Measurements from ENCODE around the gene DTX4. TPM values are rescaled to one million over a fixed set of nuclear protein-coding genes. Genes with fewer than 3 reads are reported as not detected.
A peak's percentile ranks its signal among the peaks of the same experiment; 100 is the strongest.

The DTX4 gene
- total RNA-seq, 1 experiment from 2014 or later = 18.8 TPM

DNA sequence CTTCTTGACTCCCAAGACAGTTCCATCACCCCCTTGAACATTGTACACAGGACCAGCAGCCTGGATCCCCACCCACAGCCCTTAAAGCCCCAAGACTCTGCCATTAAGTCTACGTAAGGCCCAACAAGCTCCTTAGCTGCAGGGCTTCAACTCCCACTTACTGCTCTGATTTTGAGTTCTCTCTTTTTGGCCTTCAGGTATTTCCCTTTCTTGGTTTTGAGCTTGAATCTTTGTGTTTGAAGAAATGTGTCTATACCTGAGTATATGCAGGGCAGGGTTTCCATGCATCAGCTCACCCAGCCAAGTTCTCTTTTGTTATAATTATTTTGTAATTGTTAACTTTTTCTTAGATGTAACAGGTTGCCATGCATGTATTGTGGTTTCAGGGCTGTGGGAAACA is 51.2 kb downstream of the DTX4 start:
- no peak overlapping the region for H3K4me3 ChIP-seq
- H3K9me3 ChIP-seq = no peaks in the 10 kb centered on the region
- H3K27me3 ChIP-seq = no peaks in the 10 kb centered on the region
- DNase-seq = no peak
- no peaks in the 10 kb centered on the region for H3K36me3 ChIP-seq

DNA sequence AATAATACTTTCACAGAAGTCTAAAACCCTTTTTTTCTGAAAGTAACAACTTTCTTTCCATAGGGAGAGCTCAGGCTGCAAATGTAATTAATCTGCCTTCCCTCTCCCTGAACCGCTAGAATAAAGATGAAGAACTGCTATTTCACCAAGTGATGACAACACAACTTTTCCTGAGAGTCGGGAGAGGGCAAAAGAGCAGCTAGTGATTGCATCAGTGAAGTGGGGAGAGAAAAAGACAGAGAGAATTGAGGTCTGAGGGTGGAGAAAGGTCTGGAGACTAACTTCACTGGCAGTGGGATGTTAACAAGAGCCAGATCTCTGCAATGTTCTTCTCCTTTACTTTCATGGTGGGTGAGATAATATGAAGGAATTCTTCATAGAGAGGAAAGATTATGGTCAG is 51.7 kb downstream of the DTX4 start:
- H3K4me3 ChIP-seq = no peak overlapping the region
- no peaks in the 10 kb centered on the region for H3K9me3 ChIP-seq
- no peak for DNase-seq
- no peaks in the 10 kb centered on the region for H3K27me3 ChIP-seq
- H3K36me3 ChIP-seq = no peaks in the 10 kb centered on the region

DNA sequence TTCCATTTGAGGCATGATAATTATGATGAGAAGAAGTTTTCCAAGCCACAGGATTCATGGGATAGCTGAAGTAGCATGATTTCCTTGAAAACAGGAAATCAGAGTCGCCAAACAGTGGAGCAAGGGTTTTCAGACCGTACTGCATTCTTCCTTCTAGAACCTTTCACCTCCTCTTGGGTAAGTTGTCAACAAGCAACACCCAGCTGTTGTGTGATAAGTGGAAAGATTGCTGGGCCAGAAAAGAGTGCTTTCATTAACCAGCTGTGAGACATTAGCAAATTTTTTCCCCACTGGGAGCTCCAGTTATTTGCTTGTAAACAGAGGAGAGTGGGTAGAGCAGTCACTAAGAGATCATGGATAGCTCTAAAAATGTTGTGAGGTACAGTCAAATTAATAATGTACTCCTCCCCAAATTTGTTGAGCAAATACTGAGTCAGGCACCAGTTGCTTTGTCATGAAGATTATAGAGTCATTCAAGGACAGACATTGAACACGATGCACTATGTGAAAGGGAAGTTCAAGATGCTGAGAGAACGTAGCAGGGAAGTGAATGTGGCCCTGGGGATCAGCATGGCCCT is 52.5 kb downstream of the DTX4 start:
- Histone ChIP-seq H3K4me3 (no peak overlapping the region), H3K9me3 (no peaks in the 10 kb centered on the region), H3K36me3 (no peaks in the 10 kb centered on the region), H3K27me3 (no peaks in the 10 kb centered on the region)
- DNase-seq = peak; percentile 25

DNA sequence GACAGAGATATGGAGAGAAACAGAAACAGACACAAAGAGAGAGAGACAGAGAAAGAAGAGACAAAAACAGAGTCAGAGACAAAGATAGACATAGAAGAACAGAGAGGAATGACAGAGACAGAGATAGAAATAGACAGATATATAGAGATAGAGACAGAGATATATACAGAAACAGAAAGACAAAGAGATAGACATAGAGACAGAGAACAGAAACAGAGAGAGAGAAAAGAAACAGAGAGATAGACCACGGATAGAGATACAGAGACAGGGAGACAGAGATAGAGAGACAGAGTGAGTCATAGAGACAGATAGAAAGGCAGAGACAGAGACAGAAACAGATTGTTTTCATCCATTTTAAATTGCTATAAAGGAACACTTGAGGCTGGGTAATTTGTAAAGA is 53.1 kb downstream of the DTX4 start:
- Histone ChIP-seq H3K9me3 (no peaks in the 10 kb centered on the region), H3K36me3 (no peaks in the 10 kb centered on the region), H3K4me3 (no peak overlapping the region), H3K27me3 (no peaks in the 10 kb centered on the region)
- no peak for DNase-seq

DNA sequence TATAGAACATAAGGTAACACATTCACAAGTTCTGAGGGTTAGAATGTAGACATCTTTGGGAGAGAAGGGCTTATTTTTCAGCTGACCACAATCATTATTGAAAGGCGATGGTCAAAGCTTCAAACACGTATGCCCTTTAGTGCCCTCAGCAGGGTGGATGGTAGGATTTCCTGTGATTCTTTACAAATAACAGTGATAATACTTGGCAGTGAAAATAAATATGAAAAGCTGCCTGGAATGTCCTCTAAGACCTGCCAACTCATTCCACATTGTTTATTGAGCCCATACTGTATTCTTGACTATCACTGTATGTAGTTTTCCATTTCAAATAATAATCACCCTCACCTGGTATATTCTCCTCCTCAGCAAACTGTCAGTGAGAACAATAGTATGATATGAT is 54.5 kb downstream of the DTX4 start:
- Histone ChIP-seq H3K36me3 (no peaks in the 10 kb centered on the region), H3K9me3 (peaks cover 9% of the 10 kb centered on the region), H3K4me3 (no peak overlapping the region), H3K27me3 (no peaks in the 10 kb centered on the region)
- peak; percentile 67 for DNase-seq

DNA sequence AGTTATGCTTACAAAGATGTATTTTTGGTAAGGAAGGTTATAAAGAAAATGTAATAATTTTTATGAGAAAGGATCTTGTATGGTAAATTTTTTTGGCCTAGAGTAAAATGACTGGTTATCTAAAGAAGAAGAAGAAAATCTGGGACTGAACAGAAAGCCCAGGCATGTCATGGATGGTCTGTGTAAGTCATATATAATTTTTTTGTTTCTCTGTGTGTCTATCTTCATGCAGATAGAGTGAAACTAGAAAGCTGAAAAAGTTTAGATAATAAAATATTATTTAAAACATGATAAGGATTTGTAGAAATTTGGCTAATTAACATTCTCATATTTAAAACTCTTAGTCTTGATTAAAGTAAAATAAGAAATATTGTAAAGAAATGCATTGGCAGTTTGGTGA is 68.4 kb downstream of the DTX4 start:
- Histone ChIP-seq H3K36me3 (peaks cover 5% of the 10 kb centered on the region; the same call in 1 of the 2 replicates), H3K4me3 (no peak overlapping the region), H3K9me3 (peaks cover 63% of the 10 kb centered on the region), H3K27me3 (no peaks in the 10 kb centered on the region)
- DNase-seq = no peak

DNA sequence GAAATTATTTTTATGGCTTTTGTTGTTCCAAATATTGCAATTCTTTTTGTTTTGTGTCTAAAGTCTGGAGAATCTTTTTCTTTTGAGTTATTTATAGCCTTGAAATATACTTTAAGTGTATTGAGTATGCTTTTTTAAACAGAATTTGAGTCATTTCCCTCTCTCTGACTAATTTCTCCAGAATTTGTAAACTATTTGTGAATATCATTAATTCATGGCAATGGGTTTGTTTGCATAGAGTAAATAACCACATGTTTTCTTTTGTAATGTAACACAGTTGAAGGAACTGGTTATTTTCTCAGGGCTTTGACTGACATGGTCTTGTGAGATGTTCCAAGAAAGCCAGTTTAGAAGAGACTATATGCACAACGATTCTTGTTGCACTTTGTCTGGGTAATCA is 71.7 kb downstream of the DTX4 start:
- Histone ChIP-seq H3K4me3 (no peak overlapping the region), H3K27me3 (no peaks in the 10 kb centered on the region), H3K9me3 (peaks cover 33% of the 10 kb centered on the region), H3K36me3 (peaks cover 5% of the 10 kb centered on the region; the same call in 1 of the 2 replicates)
- DNase-seq = no peak

DNA sequence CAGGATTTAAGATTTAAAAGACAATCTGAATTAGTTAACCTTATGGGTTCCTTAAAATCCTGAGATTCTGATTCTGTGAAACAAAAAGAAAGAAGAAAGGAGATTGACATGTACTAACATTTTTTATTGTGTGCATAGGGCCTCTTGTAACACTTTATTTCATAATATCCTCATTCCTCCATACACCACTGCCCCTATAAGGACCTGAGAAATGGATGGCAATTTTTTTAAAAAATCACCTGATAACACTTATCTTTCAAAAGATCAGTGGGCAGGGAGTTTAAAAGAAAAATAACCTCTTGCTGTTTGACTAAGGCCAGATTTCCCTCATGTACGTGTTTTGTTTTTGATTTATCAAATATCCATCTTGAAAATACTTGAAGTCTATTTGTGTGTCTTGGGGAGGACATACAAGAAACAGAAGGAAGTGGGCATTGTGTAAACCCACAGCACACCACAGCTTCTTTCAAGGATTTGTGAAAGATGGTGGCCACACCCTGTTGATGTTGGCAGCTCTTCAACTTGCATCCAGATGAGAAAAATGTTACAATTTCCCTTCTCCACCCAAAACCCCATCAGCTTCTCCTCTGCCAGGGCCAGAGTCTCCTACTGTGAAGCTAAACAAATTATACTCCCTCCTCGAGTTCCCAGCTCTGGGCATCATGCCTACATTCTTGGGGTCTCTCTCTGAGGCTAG is 75.7 kb downstream of the DTX4 start:
- Histone ChIP-seq H3K27me3 (no peaks in the 10 kb centered on the region), H3K9me3 (peaks cover 4% of the 10 kb centered on the region; the same call in 1 of the 2 replicates), H3K4me3 (no peak overlapping the region), H3K36me3 (peaks cover 2% of the 10 kb centered on the region; the same call in 1 of the 2 replicates)
- DNase-seq = peak; percentile 92

DNA sequence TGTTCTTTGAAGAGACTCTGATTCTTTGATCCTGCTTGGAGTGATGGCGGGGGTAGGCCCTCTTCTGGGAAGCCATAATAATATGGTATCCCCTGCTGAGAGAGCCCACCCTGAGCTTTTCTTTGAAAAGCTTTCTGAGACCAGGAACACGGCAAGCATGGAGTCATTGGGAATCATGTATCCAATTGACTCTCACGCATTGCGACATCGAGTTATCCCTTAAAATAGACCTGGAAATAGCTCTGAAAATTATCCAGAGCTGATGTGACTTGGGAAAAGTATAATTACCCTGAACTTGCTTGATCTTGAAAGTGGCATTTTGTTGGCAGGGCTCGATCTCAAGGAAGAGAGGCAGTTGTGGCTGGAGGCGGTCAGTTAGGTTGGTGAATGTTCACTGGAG is 77.6 kb downstream of the DTX4 start:
- H3K36me3 ChIP-seq = no peaks in the 10 kb centered on the region
- no peak overlapping the region for H3K4me3 ChIP-seq
- DNase-seq = no peak
- H3K9me3 ChIP-seq = no peaks in the 10 kb centered on the region; the same call in 1 of the 2 replicates
- no peaks in the 10 kb centered on the region for H3K27me3 ChIP-seq

DNA sequence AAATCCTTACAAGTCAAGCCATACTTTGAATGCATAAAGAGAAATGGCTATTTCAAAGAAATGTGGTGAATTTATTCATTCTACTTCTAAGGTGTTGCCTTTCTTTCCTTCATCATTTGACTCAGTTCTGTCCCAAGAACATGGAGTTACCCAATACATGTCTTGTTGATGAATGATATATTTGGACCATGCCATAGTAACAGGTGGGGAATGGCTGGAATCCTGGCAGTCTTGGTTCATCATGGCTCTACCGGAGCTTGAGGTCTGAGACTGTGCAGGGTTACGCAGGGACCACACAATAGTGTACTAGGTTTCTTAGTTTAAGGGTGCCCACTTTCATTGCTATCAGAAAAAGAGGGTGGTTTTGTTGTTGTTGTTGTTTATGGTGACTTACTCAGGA is 81.1 kb downstream of the DTX4 start:
- no peak overlapping the region for H3K4me3 ChIP-seq
- no peaks in the 10 kb centered on the region for H3K36me3 ChIP-seq
- H3K9me3 ChIP-seq = no peaks in the 10 kb centered on the region
- H3K27me3 ChIP-seq = no peaks in the 10 kb centered on the region
- DNase-seq = no peak

DNA sequence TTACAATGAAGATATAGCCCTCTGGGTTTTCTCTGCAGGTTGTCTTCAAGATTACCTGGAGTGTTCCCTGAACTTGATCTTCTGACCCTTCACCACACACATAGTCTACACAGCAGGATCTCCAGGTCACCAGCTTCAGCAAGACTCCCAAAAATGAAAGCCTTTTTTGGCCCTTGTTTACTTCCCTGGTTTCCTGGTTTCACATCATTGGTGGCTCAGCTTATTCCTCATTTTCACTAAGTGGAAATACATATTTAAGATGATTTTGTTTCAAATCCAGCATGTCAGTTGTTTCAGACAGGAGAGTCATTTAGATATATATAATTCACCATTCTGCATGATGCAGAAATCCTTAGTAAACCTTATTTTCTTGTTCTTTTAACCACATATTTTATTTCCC is 82.4 kb downstream of the DTX4 start:
- Histone ChIP-seq H3K36me3 (no peaks in the 10 kb centered on the region), H3K27me3 (no peaks in the 10 kb centered on the region), H3K4me3 (no peak overlapping the region), H3K9me3 (no peaks in the 10 kb centered on the region)
- DNase-seq = no peak

DNA sequence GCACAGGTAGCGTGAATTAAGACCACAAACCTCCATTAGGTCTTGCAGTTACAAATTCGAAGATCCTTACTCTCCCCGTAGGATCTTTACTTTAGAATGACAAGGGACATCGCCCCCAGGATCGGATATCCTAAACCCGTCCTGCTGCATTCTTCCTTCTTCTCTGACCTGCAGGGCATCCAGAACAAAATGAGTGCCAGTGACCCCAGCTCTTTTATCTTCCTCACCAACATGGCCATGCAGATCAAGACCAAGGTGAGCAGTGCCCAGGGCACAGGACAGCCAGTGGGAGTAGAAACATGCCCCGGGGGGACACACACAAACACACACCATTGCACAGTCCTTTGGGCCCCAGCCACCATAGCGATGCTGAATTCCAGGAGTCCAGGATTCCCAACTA is 83.3 kb downstream of the DTX4 start:
- H3K27me3 ChIP-seq = no peaks in the 10 kb centered on the region
- no peaks in the 10 kb centered on the region for H3K36me3 ChIP-seq
- no peak for DNase-seq
- no peak overlapping the region for H3K4me3 ChIP-seq
- H3K9me3 ChIP-seq = no peaks in the 10 kb centered on the region

Other genes with a start within 250 kb of the DTX4 start
- gene GLYATL1, start 232.6 kb upstream of the DTX4 start, total RNA-seq (2014; rRNA removed; shearing (Covaris generic); ENCODE audit: low replicate concordance) = not detected in 2 replicates
- not detected in 2 replicates for gene GLYATL1B, start 85.8 kb upstream of the DTX4 start, total RNA-seq (2014; rRNA removed; shearing (Covaris generic); ENCODE audit: low replicate concordance)
- 13.3 and 22.9 TPM in 2 replicates for gene FAM111B, start 64.9 kb upstream of the DTX4 start, total RNA-seq (2014; rRNA removed; shearing (Covaris generic); ENCODE audit: low replicate concordance)
- gene FAM111A, start 29.3 kb upstream of the DTX4 start, total RNA-seq (2014; rRNA removed; shearing (Covaris generic); ENCODE audit: low replicate concordance) = 51.9 and 55.0 TPM in 2 replicates
- not detected in 2 replicates for gene MPEG1, start 40.8 kb downstream of the DTX4 start, total RNA-seq (2014; rRNA removed; shearing (Covaris generic); ENCODE audit: low replicate concordance)
- not detected in 2 replicates for gene OR5AN1, start 186.8 kb downstream of the DTX4 start, total RNA-seq (2014; rRNA removed; shearing (Covaris generic); ENCODE audit: low replicate concordance)